NCI-H2196 (cell line): ENCODE data around the gene CENPP.

Experiments used
- DNase-seq: peaks from one replicate; lab custom pipeline; 2025; ENCODE audit not compliant: unreplicated experiment; lab: John Stamatoyannopoulos, UW

The CENPP gene

DNA sequence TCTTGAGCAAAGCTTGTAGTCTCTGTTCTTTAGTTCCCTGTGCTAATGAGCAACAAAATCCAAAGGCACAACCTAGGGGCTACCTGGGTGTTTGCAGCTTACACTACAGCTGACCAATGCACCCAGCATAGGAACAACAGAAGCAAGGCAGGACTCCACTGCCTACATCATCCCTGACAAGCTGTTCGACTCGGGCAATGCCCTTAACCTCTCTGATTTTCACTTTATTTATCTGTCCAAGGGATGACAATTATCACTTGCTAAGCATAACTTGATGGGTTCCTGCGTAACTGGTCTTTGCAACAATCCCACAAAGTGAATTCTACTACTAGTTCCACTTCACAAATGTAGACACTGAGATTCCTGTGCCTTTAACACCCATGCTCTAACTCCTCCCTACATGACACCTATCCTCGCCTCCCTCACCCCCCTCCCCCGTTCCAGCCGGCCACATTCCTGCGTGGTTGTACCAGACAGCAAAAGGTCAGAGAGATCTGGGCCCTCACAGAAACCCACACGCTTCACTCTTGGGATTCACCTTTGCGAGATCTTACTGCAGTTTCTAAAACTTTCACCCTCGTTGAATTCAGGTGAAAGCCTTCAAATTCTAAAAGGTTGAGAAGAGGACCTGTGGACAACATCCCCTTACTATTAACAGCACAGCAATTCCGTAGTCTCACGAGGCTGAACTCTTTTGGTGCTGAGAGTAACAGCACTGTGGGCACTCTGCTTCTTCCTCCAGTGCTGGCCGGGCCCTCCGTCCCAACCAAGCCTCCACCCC is 343.2 kb downstream of the CENPP start:
- no peak for DNase-seq

DNA sequence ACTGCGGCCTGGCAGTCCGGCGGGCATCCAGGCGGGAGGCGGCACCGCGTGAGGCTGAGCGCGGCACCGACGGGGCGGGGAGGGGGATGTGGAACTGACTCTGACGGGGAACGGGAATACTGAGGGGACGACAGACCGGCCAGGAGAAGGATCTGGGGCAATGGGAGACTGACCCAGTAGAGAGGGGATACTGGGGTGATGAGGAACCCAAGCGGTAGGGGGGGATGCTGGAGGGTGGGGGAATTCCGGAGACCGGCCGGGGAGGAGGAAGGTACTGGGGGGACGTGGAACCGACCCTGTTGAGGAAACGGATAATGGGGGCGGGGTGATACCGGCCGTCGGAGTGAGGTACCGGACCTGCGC is 343.8 kb downstream of the CENPP start:
- no peak for DNase-seq
